NT2/D1 (cell line): ENCODE data around the gene ADGRA1.

Experiments used
- DNase-seq: peaks from one replicate; pipeline ENCODE4 v3.0.0-alpha.2; 2011; ENCODE audit warnings: low read depth, low spot score
- H3K27me3 ChIP-seq: 2 replicates; pipeline ENCODE4 v1.6.0; 2011; ENCODE audit warnings: mild to moderate bottlenecking; ENCODE audit not compliant: insufficient read length, insufficient read depth
- H3K36me3 ChIP-seq: 2 replicates; pipeline ENCODE4 v1.6.1; 2011; ENCODE audit warnings: mild to moderate bottlenecking, low read length, mixed read lengths; ENCODE audit not compliant: insufficient read depth, insufficient read length
- H3K4me1 ChIP-seq: 2 replicates; pipeline ENCODE4 v1.5.1; 2011; ENCODE audit not compliant: insufficient read depth, insufficient read length
- H3K4me3 ChIP-seq: 2 replicates; pipeline ENCODE4 v1.5.1; 2011; ENCODE audit warnings: low read depth; ENCODE audit not compliant: insufficient read length
- H3K9ac ChIP-seq: 2 replicates; pipeline ENCODE4 v1.6.0; 2011; ENCODE audit warnings: low read depth; ENCODE audit not compliant: insufficient read length
- H3K9me3 ChIP-seq: 2 replicates; pipeline ENCODE4 v1.5.1; 2011; ENCODE audit warnings: mild to moderate bottlenecking, low read length; ENCODE audit not compliant: insufficient read depth
- SUZ12 ChIP-seq: IDR thresholded peaks from 2 replicates; pipeline ENCODE4 v1.6.1; 2011; ENCODE audit not compliant: insufficient read length, insufficient read depth; ENCODE audit errors: extremely low read depth
- YY1 ChIP-seq: IDR thresholded peaks from 2 replicates; pipeline ENCODE4 v1.6.1; 2011; ENCODE audit not compliant: insufficient read length, insufficient read depth
- ZNF274 ChIP-seq: IDR thresholded peaks from 2 replicates; pipeline ENCODE4 v1.6.1; 2011; ENCODE audit warnings: mild to moderate bottlenecking, low read depth, low read length

Gene ADGRA1

DNA sequence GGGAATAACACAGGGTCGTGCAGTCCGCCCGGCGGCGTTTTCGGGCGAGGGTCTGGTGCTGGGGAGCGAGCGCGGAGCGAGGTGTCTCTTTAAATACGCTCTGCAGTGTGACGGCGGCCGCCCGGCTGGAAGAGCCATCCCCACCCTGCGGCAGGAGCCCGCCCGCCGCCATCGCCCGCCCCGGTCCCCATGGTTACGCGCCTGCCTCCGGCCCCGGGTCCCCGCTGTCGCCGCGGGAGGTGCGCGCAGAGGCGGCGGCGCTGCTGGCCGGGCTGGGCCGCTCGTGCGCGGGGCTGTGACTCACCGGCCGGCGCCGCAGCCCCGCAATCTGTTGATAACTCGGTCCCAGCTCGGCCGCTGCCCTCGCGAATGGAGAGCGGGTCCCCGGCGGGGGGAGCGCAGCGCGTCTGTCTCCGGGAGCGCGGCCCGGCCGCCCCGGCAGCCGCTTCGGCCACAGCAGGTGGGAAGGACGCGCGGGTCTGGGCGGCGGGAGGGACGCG lies at the start of gene ADGRA1:
TSS of gene ADGRA1 (plus strand) at position 246 of the 500 bp plus-strand sequence. CDS start 986 bp downstream, outside the sequence.
- Histone ChIP-seq H3K36me3 (no peaks in the 10 kb centered on the region), H3K27me3 (peaks cover 68% of the 10 kb centered on the region), H3K9me3 (no peaks in the 10 kb centered on the region), H3K4me3 (peak within 1 kb of the TSS; percentile 40), H3K9ac (no peak within 1 kb of the TSS), H3K4me1 (peaks cover 5% of the 10 kb centered on the region)
- TF ChIP-seq ZNF274 (no peak), YY1 (no peak), SUZ12 (no peak)
- DNase-seq = no peak

GRCh38 chr10:133038036-133038823 lies 49.5 kb upstream of the ADGRA1 start:
- DNase-seq = no peak
- no peak overlapping the region for H3K4me3 ChIP-seq
- no peak overlapping the region for H3K9ac ChIP-seq
- H3K9me3 ChIP-seq = no peaks in the 10 kb centered on the region
- no peaks in the 10 kb centered on the region for H3K36me3 ChIP-seq
- no peaks in the 10 kb centered on the region for H3K27me3 ChIP-seq
- H3K4me1 ChIP-seq = peaks cover 9% of the 10 kb centered on the region
- TF ChIP-seq ZNF274 = no peak
- TF ChIP-seq SUZ12 = no peak
- no peak for TF ChIP-seq YY1

GRCh38 chr10:133039107-133039802 lies 48.5 kb upstream of the ADGRA1 start:
- Histone ChIP-seq H3K27me3 (no peaks in the 10 kb centered on the region), H3K4me3 (no peak overlapping the region), H3K36me3 (no peaks in the 10 kb centered on the region), H3K9ac (no peak overlapping the region), H3K4me1 (peaks cover 9% of the 10 kb centered on the region), H3K9me3 (no peaks in the 10 kb centered on the region)
- TF ChIP-seq YY1 (no peak), ZNF274 (no peak), SUZ12 (no peak)
- no peak for DNase-seq

DNA sequence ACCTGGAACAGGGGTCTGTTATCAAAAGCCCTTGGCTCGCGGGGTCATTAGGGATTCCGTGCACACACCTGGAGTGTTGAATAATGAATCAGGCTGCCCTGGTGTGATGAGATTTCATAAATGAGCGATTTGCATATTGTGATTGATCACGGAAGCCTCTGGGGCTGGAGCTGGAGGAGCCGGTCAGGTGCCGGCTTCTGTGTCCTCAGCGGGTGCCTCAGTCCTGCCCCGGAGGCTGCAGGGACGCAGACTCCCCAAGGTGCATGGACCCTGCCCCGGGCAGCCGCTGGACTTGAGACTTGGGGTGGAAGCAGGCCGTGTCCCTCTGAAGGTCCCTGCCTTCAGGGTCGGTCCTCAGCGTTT lies 47.9 kb upstream of the ADGRA1 start:
- no peak overlapping the region for H3K9ac ChIP-seq
- H3K36me3 ChIP-seq = no peaks in the 10 kb centered on the region
- DNase-seq = no peak
- peaks cover 9% of the 10 kb centered on the region for H3K4me1 ChIP-seq
- no peaks in the 10 kb centered on the region for H3K9me3 ChIP-seq
- H3K4me3 ChIP-seq = no peak overlapping the region
- TF ChIP-seq YY1 (no peak), SUZ12 (no peak), ZNF274 (no peak)
- H3K27me3 ChIP-seq = no peaks in the 10 kb centered on the region

GRCh38 chr10:133040198-133040597 lies 47.5 kb upstream of the ADGRA1 start:
- Histone ChIP-seq H3K4me3 (no peak overlapping the region), H3K4me1 (peaks cover 9% of the 10 kb centered on the region), H3K9me3 (no peaks in the 10 kb centered on the region), H3K27me3 (no peaks in the 10 kb centered on the region), H3K36me3 (no peaks in the 10 kb centered on the region), H3K9ac (no peak overlapping the region)
- DNase-seq = no peak
- TF ChIP-seq YY1 (no peak), ZNF274 (no peak), SUZ12 (no peak)

- Histone ChIP-seq H3K36me3 (no peaks in the 10 kb centered on the region), H3K4me3 (no peak overlapping the region), H3K27me3 (no peaks in the 10 kb centered on the region), H3K9me3 (no peaks in the 10 kb centered on the region), H3K9ac (no peak overlapping the region), H3K4me1 (peaks cover 9% of the 10 kb centered on the region)
- no peak for DNase-seq
- no peak for TF ChIP-seq ZNF274
- no peak for TF ChIP-seq YY1
- no peak for TF ChIP-seq SUZ12
These were observed 46.6 kb upstream of the ADGRA1 start for GRCh38 chr10:133041101-133041500.

DNA sequence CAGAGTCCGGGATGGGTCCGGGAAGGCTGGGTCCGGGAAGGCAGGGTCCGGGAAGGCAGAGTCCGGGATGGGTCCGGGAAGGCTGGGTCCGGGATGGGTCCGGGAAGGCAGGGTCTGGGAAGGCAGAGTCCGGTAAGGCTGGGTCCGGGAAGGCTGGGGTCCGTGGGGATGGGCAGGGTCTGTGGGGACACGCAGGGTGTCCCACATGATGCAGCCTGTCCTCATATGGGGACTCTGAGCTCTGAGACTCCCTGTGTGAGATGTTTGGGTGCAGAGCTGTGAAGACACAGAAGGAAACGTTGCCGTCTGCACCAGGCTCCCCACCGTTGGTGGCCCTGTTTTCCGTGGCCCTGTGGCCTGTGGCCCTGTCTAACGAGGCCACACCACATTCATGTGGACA lies 45.7 kb upstream of the ADGRA1 start:
- Histone ChIP-seq H3K4me3 (no peak overlapping the region), H3K36me3 (no peaks in the 10 kb centered on the region), H3K27me3 (no peaks in the 10 kb centered on the region), H3K9me3 (no peaks in the 10 kb centered on the region), H3K4me1 (peaks cover 9% of the 10 kb centered on the region), H3K9ac (no peak overlapping the region)
- no peak for DNase-seq
- TF ChIP-seq SUZ12 = no peak
